IPS-15b (cell line): Measurements from ENCODE around the gene LZTS3.

Experiments
- H3K27me3 ChIP-seq: one replicate; pipeline ENCODE4 v1.6.1; 2013; ENCODE audit warnings: low read length; ENCODE audit not compliant: control insufficient read depth, insufficient read depth
- H3K36me3 ChIP-seq: one replicate; pipeline ENCODE4 v1.6.1; 2013; ENCODE audit warnings: low read length; ENCODE audit not compliant: control insufficient read depth, insufficient read depth
- H3K4me1 ChIP-seq: one replicate; pipeline ENCODE4 v1.6.1; 2013; ENCODE audit warnings: mild to moderate bottlenecking, low read length; ENCODE audit not compliant: control insufficient read depth, insufficient read depth
- H3K4me3 ChIP-seq: one replicate; pipeline ENCODE4 v1.5.1; 2013; ENCODE audit warnings: low read depth, low read length
- H3K9ac ChIP-seq: one replicate; pipeline ENCODE4 v1.6.1; 2013; ENCODE audit warnings: low read depth, mild to moderate bottlenecking, low read length
- H3K9me3 ChIP-seq: one replicate; pipeline ENCODE4 v1.6.1; 2013; ENCODE audit warnings: mild to moderate bottlenecking, low read length; ENCODE audit not compliant: control insufficient read depth, insufficient read depth

Gene LZTS3

DNA sequence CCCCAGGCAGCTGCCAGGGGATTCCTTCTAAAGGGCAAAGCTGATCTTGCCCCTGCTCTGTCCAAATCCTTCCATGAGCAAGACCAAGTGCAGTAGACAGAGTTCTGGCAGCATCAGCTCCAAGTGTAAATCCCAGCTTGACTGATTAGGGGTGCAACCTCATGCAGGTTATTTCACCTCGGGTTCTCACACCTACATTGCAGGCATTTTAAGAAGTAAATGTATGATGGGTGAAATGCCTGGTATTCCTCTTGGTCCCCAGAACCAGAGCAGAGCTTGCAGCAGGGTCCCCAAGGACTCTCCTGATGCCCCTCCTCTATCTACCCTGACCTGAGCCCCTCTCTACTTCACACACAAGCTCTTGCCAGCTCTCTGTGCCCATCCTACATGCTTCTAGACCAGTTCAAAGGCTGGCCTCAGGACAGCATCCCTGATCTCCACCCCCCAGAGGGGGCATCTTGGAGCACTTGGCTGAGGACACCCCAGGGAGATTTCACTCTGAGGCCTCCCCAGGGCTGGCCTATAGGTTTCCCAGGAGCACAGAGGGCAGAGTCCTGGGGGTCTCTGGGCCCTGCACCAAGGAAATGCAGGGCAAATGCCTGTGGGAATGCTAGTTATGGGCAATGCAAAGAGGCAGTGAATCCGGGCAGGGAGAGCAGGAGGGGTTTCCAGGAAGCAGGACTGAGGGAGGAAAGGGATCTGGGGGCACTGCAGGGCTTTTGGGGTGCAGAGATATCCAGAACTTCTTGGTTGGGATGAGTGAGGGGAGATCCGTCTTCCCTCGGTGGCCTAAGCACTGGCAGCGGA lies 1.0 kb downstream of the LZTS3 start:
- Histone ChIP-seq H3K36me3 (no peaks in the 10 kb centered on the region), H3K4me1 (peaks cover 27% of the 10 kb centered on the region), H3K9me3 (no peaks in the 10 kb centered on the region), H3K27me3 (peaks cover 8% of the 10 kb centered on the region), H3K9ac (peak overlapping the region; percentile 26), H3K4me3 (peak overlapping the region; percentile 83)

DNA sequence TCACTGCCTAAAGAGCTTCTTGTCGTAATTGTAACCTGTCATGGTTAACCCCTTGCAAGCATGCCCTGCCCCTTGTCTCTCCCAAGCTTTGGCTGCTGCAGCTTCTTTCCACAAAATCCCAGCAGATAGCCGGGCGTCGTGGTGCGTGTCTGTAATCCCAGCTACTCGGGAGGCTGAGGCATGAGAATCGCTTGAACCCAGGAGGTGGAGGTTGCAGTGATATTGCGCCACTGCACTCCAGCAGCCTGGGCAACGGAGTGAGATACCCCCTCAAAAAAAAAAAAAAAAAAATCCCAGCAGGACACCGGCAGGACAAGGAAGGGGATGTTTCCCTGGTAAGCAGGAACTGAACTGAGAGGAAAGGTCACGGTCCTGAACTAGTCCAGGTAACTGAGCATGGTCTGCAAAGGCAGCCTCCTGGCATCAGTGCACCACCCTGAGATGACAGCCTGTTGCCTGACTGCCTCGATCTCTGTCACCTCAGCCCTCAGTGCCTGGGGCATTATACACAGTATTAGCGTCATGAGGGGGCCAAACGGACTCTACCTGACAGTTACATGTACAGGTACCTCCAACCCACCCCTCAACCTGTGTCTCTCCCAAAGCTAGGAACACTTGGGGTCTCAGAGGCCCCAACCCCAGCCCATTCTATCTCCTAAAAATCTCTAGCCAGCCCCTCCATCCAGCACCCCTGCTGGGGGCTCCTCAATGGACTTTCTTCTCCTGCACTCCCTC lies 1.8 kb downstream of the LZTS3 start:
- peaks cover 9% of the 10 kb centered on the region for H3K27me3 ChIP-seq
- no peaks in the 10 kb centered on the region for H3K9me3 ChIP-seq
- no peak overlapping the region for H3K9ac ChIP-seq
- H3K4me1 ChIP-seq = peaks cover 27% of the 10 kb centered on the region
- no peaks in the 10 kb centered on the region for H3K36me3 ChIP-seq
- peak overlapping the region; percentile 4 for H3K4me3 ChIP-seq

DNA sequence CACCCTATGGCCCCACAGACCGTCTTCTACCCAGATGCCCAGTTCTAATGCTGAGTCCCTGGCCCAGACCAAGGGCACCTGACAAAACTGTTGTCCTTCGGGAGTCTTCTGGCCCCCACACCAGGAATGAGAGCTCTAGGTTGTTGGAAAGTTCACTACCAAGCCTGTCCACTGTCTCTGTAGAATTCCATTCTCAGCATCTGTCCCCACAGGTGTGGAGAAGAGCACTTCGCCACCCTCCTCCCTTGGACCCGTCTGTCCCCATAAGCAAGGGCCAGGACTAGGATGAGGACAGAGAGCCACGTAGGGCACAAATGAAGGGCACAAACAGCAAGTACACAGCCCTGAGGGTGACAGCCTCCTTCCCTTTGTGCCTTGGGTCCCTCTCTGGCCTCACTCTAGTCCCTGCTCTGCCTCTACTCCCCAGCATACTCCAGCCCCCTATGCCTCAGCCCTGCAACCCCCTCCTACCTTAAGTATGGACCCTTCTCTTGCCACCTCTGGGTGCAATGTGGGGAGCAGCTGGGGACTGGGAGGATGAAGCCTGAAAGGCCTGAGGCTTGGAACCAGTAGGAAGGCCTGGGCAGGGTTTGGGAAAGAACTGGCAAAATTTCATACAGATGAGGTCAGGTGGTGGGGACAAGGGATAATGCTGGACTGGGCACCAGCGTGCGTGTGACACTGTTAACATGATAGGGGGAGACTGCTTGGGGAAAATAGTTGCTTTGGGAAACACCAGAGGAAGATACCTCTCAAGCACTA lies 4.3 kb downstream of the LZTS3 start:
- peak overlapping the region; percentile 9 for H3K9ac ChIP-seq
- H3K27me3 ChIP-seq = peaks cover 9% of the 10 kb centered on the region
- no peaks in the 10 kb centered on the region for H3K9me3 ChIP-seq
- H3K4me1 ChIP-seq = peaks cover 23% of the 10 kb centered on the region
- H3K36me3 ChIP-seq = peaks cover 3% of the 10 kb centered on the region
- peak overlapping the region; percentile 39 for H3K4me3 ChIP-seq

GRCh38 chr20:3168079-3168828 lies 5.1 kb downstream of the LZTS3 start:
- Histone ChIP-seq H3K4me1 (peaks cover 23% of the 10 kb centered on the region), H3K36me3 (peaks cover 3% of the 10 kb centered on the region), H3K27me3 (peaks cover 9% of the 10 kb centered on the region), H3K9ac (peak overlapping the region; percentile 50), H3K4me3 (peak overlapping the region; percentile 39), H3K9me3 (no peaks in the 10 kb centered on the region)

- peak overlapping the region; percentile 39 for H3K4me3 ChIP-seq
- H3K9ac ChIP-seq = peak overlapping the region; percentile 50
- H3K4me1 ChIP-seq = peaks cover 23% of the 10 kb centered on the region
- H3K9me3 ChIP-seq = no peaks in the 10 kb centered on the region
- peaks cover 9% of the 10 kb centered on the region for H3K27me3 ChIP-seq
- peaks cover 3% of the 10 kb centered on the region for H3K36me3 ChIP-seq
Measured at GRCh38 chr20:3167738-3168078, 5.6 kb downstream of the LZTS3 start.

DNA sequence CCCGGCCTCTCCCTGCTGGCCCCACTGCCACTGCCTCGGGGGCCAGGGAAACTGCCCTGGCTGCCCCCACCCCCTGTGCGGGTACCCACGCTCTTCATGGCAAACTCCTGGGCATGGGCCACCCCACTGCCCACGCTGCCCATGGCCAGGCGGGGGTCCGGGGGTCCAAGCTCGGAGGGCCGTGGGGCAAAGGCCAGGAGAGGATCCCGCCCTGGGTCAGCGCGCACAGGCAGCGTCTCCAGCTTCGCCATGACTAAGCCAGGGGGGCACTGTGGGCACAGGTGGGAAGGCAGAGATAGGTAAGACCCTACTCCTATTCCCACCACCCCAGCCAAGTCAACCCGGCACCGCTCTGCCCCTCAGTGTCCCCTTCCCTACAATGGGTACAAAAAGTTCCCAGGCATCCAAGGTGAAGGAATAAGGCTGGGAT lies 6.4 kb downstream of the LZTS3 start:
- no peak overlapping the region for H3K4me3 ChIP-seq
- H3K4me1 ChIP-seq = peaks cover 20% of the 10 kb centered on the region

GRCh38 chr20:3166338-3166912 lies 6.9 kb downstream of the LZTS3 start:
- H3K4me1 ChIP-seq = peaks cover 19% of the 10 kb centered on the region
- H3K9me3 ChIP-seq = no peaks in the 10 kb centered on the region
- H3K4me3 ChIP-seq = no peak overlapping the region
- H3K27me3 ChIP-seq = peaks cover 9% of the 10 kb centered on the region
- no peak overlapping the region for H3K9ac ChIP-seq
- peaks cover 3% of the 10 kb centered on the region for H3K36me3 ChIP-seq

More for the DNA sequence above, 6.4 kb downstream of the LZTS3 start:
- no peaks in the 10 kb centered on the region for H3K9me3 ChIP-seq
- H3K27me3 ChIP-seq = peaks cover 9% of the 10 kb centered on the region
- H3K36me3 ChIP-seq = peaks cover 3% of the 10 kb centered on the region
- no peak overlapping the region for H3K9ac ChIP-seq

GRCh38 chr20:3165473-3166337 lies 7.6 kb downstream of the LZTS3 start:
- Histone ChIP-seq H3K27me3 (peaks cover 9% of the 10 kb centered on the region), H3K9me3 (no peaks in the 10 kb centered on the region), H3K9ac (no peak overlapping the region), H3K4me3 (no peak overlapping the region), H3K36me3 (peaks cover 3% of the 10 kb centered on the region), H3K4me1 (peaks cover 16% of the 10 kb centered on the region)

DNA sequence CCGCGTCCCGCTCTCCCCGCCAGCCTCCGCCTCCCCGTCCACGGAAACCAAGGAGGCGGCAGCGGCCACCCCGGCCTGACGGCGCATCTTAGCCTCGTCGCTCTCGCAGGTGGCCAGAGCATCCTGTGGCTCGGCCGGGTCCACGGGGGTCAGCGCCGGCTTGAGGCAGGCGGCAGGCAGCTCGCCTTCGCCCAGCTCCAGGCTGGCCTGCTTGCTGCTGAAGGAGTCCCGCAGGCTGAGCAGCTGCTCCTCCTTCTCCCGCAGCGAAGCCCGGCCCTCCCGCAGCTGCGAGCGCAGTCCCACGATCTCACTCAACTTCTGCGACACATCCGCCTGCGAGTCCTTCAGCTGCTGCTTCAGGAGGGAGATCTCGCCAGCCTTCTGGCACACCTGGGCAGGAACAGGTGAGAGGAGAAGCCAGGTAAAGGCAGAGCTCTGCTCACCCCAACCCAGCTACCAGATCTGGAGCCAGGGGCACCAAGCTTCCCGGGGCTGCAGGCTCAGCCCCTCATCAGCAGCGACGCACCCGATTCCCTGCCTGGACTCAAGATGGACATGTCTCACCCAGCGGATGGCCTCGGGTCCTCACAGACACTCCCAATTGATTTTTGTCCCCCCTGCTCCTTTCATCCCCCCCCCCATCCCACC lies 8.5 kb downstream of the LZTS3 start:
- H3K27me3 ChIP-seq = peaks cover 9% of the 10 kb centered on the region
- no peaks in the 10 kb centered on the region for H3K9me3 ChIP-seq
- no peak overlapping the region for H3K9ac ChIP-seq
- no peak overlapping the region for H3K4me3 ChIP-seq
- H3K4me1 ChIP-seq = peaks cover 16% of the 10 kb centered on the region
- H3K36me3 ChIP-seq = peaks cover 3% of the 10 kb centered on the region
